GM18951 (cell line): ENCODE results near the gene ERVFRD-1.

ENCODE experiments used
- POLR2A ChIP-seq: IDR thresholded peaks from 4 replicates; pipeline ENCODE4 v1.6.1; 2011; ENCODE audit warnings: mild to moderate bottlenecking; ENCODE audit not compliant: insufficient read length, insufficient read depth; ENCODE audit errors: extremely low read depth
- in situ Hi-C: fragments of 300-500 bp; cut with MboI; formaldehyde crosslinking; loops from one replicate; pipeline ENCODE4 v1.12.0; 2022; ENCODE audit warnings: low sequenced_read_pairs, mixed read lengths, inconsistent platforms; ENCODE audit not compliant: unreplicated experiment

Gene ERVFRD-1

GRCh38 chr6:11066505-11067347 is 44.8 kb downstream of the ERVFRD-1 start:
- in situ Hi-C loops, result loop anchor here (10.0 to 25.0 kb wide), 3 partner anchors 112 to 579 kb away; no protein-coding TSS in a partner anchor
- no peak for TF ChIP-seq POLR2A

- in situ Hi-C loops, result loop anchor here (10.0 to 25.0 kb wide), 3 partner anchors 111 to 578 kb away; no protein-coding TSS in a partner anchor
These were observed 45.9 kb downstream of the ERVFRD-1 start for GRCh38 chr6:11065436-11066202.

GRCh38 chr6:11064836-11065235 is 46.7 kb downstream of the ERVFRD-1 start:
- in situ Hi-C loops, result loop anchor here (10.0 to 25.0 kb wide), 3 partner anchors 110 to 578 kb away; no protein-coding TSS in a partner anchor
- no peak for TF ChIP-seq POLR2A

More at GRCh38 chr6:11065436-11066202, 45.9 kb downstream of the ERVFRD-1 start:
- TF ChIP-seq POLR2A, result no peak

GRCh38 chr6:11062715-11063114 is 48.8 kb downstream of the ERVFRD-1 start:
- TF ChIP-seq POLR2A, result no peak
- in situ Hi-C loops, result loop anchor here (10.0 to 25.0 kb wide), 3 partner anchors 108 to 575 kb away; no protein-coding TSS in a partner anchor

GRCh38 chr6:11062083-11062482 is 49.4 kb downstream of the ERVFRD-1 start:
- in situ Hi-C loops, result loop anchor here (10.0 to 25.0 kb wide), 3 partner anchors 107 to 575 kb away; no protein-coding TSS in a partner anchor
- no peak for TF ChIP-seq POLR2A

- in situ Hi-C loops, result loop anchor here (25.0 kb wide), 1 partner anchor 571 kb away; no protein-coding TSS in a partner anchor
- no peak for TF ChIP-seq POLR2A
These were observed 53.1 kb downstream of the ERVFRD-1 start for GRCh38 chr6:11058406-11058805.

GRCh38 chr6:11056871-11057270 is 54.7 kb downstream of the ERVFRD-1 start:
- in situ Hi-C loops, result loop anchor here (25.0 kb wide), 1 partner anchor 570 kb away; no protein-coding TSS in a partner anchor
- TF ChIP-seq POLR2A, result no peak

- in situ Hi-C loops, result loop anchor here (25.0 kb wide), 1 partner anchor 568 kb away; no protein-coding TSS in a partner anchor
- no peak for TF ChIP-seq POLR2A
These were observed 56.3 kb downstream of the ERVFRD-1 start for GRCh38 chr6:11055127-11055627.

- TF ChIP-seq POLR2A, result no peak
- in situ Hi-C loops, result loop anchor here (25.0 kb wide), 1 partner anchor 567 kb away; no protein-coding TSS in a partner anchor
These were observed 56.8 kb downstream of the ERVFRD-1 start for GRCh38 chr6:11054722-11055121.

- in situ Hi-C loops, result loop anchor here (25.0 kb wide), 1 partner anchor 566 kb away; no protein-coding TSS in a partner anchor
- TF ChIP-seq POLR2A, result no peak
These were observed 58.2 kb downstream of the ERVFRD-1 start for GRCh38 chr6:11053307-11053706.
